GOT3 (cell line): ENCODE results near the gene RTBDN.
A peak's percentile ranks its signal among the peaks of the same experiment; 100 is the strongest.
"Not testable (repeated sequence)": the region's sequence is repeated elsewhere in the genome, so short reads cannot be mapped to it uniquely, and the experiment has no call there.

Source experiments
- DNase-seq: peaks from one replicate; lab custom pipeline; 2025; ENCODE audit warnings: mixed read lengths; lab: John Stamatoyannopoulos, UW

RTBDN gene

GRCh38 chr19:12856653-12857052, 22.3 kb upstream of the RTBDN start:
- DNase-seq, result no peak

GRCh38 chr19:12847159-12848139, 13.1 kb upstream of the RTBDN start:
- DNase-seq, result peak; percentile 53

- not testable (repeated sequence) for DNase-seq
These were observed 12.2 kb upstream of the RTBDN start for GRCh38 chr19:12846613-12847012.

GRCh38 chr19:12843999-12844732, 9.8 kb upstream of the RTBDN start:
- no peak for DNase-seq

GRCh38 chr19:12843328-12843727, 8.9 kb upstream of the RTBDN start:
- DNase-seq, result no peak

- DNase-seq, result no peak
These were observed 8.1 kb upstream of the RTBDN start for GRCh38 chr19:12842511-12842910.

GRCh38 chr19:12841094-12841493, 6.7 kb upstream of the RTBDN start:
- DNase-seq, result no peak

- peak; percentile 27 for DNase-seq
These were observed 6.0 kb upstream of the RTBDN start for GRCh38 chr19:12840091-12841079.

GRCh38 chr19:12838886-12839756, 4.7 kb upstream of the RTBDN start:
- no peak for DNase-seq

GRCh38 chr19:12838182-12838885, 4.0 kb upstream of the RTBDN start, which contains the start of gene MAST1:
Gene MAST1, plus strand, starts transcription at chr19:12838515. Its CDS starts 58 bp downstream, at chr19:12838573.
- DNase-seq, result no peak

GRCh38 chr19:12837225-12837624, 2.8 kb upstream of the RTBDN start:
- no peak for DNase-seq

- DNase-seq, result no peak
These were observed 2.1 kb upstream of the RTBDN start for GRCh38 chr19:12836529-12836863.

- DNase-seq, result no peak
These were observed 788 bp upstream of the RTBDN start for GRCh38 chr19:12834976-12835757.

GRCh38 chr19:12833738-12834565, 427 bp downstream of the RTBDN start:
- no peak for DNase-seq

GRCh38 chr19:12833418-12833737, 1.0 kb downstream of the RTBDN start:
- DNase-seq, result no peak

GRCh38 chr19:12828494-12828893, 5.9 kb downstream of the RTBDN start:
- DNase-seq, result no peak

- no peak for DNase-seq
These were observed 8.9 kb downstream of the RTBDN start for GRCh38 chr19:12825254-12826131.

GRCh38 chr19:12821761-12822160, 12.6 kb downstream of the RTBDN start:
- DNase-seq, result no peak
